ENCODE measurements around the gene P2RY14.

DNA sequence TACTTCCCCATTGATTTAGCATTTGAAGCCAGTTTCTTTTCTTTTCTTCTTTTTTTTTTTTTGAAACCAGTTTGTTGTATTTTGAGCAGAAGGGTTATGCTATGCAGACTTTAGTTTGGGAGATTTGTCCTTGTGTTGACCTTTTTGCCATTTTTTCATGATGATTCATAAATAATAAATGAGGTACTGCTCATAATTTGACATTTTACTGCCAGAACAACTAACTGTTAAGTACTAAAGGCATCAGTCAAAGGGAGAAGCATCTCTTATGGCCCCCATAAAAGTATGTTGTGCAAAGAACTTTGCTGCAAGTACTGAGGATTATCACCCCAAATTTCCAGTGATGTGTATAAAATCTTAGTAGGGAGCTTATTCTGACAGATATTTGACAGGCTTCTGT lies 40.0 kb upstream of the P2RY14 start:
- TF ChIP-seq, protein P1, sequence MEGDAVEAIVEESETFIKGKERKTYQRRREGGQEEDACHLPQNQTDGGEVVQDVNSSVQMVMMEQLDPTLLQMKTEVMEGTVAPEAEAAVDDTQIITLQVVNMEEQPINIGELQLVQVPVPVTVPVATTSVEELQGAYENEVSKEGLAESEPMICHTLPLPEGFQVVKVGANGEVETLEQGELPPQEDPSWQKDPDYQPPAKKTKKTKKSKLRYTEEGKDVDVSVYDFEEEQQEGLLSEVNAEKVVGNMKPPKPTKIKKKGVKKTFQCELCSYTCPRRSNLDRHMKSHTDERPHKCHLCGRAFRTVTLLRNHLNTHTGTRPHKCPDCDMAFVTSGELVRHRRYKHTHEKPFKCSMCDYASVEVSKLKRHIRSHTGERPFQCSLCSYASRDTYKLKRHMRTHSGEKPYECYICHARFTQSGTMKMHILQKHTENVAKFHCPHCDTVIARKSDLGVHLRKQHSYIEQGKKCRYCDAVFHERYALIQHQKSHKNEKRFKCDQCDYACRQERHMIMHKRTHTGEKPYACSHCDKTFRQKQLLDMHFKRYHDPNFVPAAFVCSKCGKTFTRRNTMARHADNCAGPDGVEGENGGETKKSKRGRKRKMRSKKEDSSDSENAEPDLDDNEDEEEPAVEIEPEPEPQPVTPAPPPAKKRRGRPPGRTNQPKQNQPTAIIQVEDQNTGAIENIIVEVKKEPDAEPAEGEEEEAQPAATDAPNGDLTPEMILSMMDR (conservative IDR thresholded peaks at IDR 0.05) = no peak
- TF ChIP-seq ZFX (IDR thresholded peaks at IDR 0.05) = no peak

All from C4-2B (cell line).